Activated naive CD8-positive, alpha-beta T cell treated with anti-CD3 and anti-CD28 coated beads, Interleukin-2, amount 50 U/mL, for 24 hours (primary cell): ENCODE measurements around the gene PPM1F.
"Not testable (repeated sequence)": the region's sequence is repeated elsewhere in the genome, so short reads cannot be mapped to it uniquely, and the experiment has no call there.

Experiments
- ATAC-seq: fragments of 150-1000 bp; cut with Tn5 transposase; one replicate; pipeline ENCODE4 v1.10.0; 2021
- DNase-seq: peaks from one replicate; pipeline ENCODE4 v3.0.0; 2021
- H3K27ac Mint-ChIP-seq: one replicate; pipeline ENCODE4 v1.8.0; 2021; ENCODE audit warnings: mild to moderate bottlenecking, mixed read lengths
- H3K27me3 Mint-ChIP-seq: one replicate; pipeline ENCODE4 v1.8.0; 2021; ENCODE audit warnings: mixed read lengths
- H3K36me3 Mint-ChIP-seq: one replicate; pipeline ENCODE4 v1.8.0; 2021; ENCODE audit warnings: low read depth, mixed read lengths
- H3K4me1 Mint-ChIP-seq: one replicate; pipeline ENCODE4 v1.8.0; 2021; ENCODE audit warnings: mixed read lengths
- H3K4me3 Mint-ChIP-seq: one replicate; pipeline ENCODE4 v1.8.0; 2021; ENCODE audit warnings: mild to moderate bottlenecking, moderate library complexity, mixed read lengths
- H3K9me3 Mint-ChIP-seq: one replicate; pipeline ENCODE4 v1.8.0; 2021; ENCODE audit warnings: mixed read lengths

PPM1F gene

GRCh38 chr22:21917181-21917958, 35.3 kb downstream of the PPM1F start:
- Mint-ChIP-seq H3K27ac (no peak overlapping the region), H3K36me3 (no peaks in the 10 kb centered on the region), H3K4me3 (no peak overlapping the region), H3K9me3 (no peaks in the 10 kb centered on the region), H3K27me3 (no peaks in the 10 kb centered on the region), H3K4me1 (no peaks in the 10 kb centered on the region)
- DNase-seq (no peak), ATAC-seq (peak; percentile 22)

- no peak for ATAC-seq
- Mint-ChIP-seq H3K36me3 (no peaks in the 10 kb centered on the region), H3K9me3 (no peaks in the 10 kb centered on the region), H3K4me3 (no peak overlapping the region), H3K4me1 (no peaks in the 10 kb centered on the region), H3K27me3 (no peaks in the 10 kb centered on the region), H3K27ac (no peak overlapping the region)
- no peak for DNase-seq
These were observed 36.2 kb downstream of the PPM1F start for GRCh38 chr22:21916309-21916918.

- ATAC-seq: no peak
- Mint-ChIP-seq H3K4me3 (no peak overlapping the region), H3K9me3 (no peaks in the 10 kb centered on the region), H3K27me3 (no peaks in the 10 kb centered on the region), H3K27ac (no peak overlapping the region), H3K36me3 (no peaks in the 10 kb centered on the region), H3K4me1 (no peaks in the 10 kb centered on the region)
- no peak for DNase-seq
These were observed 36.9 kb downstream of the PPM1F start for GRCh38 chr22:21915624-21916308.

GRCh38 chr22:21914033-21914642, 38.5 kb downstream of the PPM1F start:
- not testable (repeated sequence) for H3K4me1 Mint-ChIP-seq, DNase-seq, H3K27ac Mint-ChIP-seq, H3K4me3 Mint-ChIP-seq, H3K9me3 Mint-ChIP-seq, H3K36me3 Mint-ChIP-seq, ATAC-seq, H3K27me3 Mint-ChIP-seq

- not testable (repeated sequence) for H3K36me3 Mint-ChIP-seq, H3K4me1 Mint-ChIP-seq, H3K27me3 Mint-ChIP-seq, H3K9me3 Mint-ChIP-seq, DNase-seq, H3K27ac Mint-ChIP-seq, H3K4me3 Mint-ChIP-seq, ATAC-seq
These were observed 42.3 kb downstream of the PPM1F start for GRCh38 chr22:21910367-21910766.

- no peak for DNase-seq
- no peaks in the 10 kb centered on the region for H3K9me3 Mint-ChIP-seq
- no peak overlapping the region for H3K4me3 Mint-ChIP-seq
- no peaks in the 10 kb centered on the region for H3K4me1 Mint-ChIP-seq
- ATAC-seq: no peak
- H3K27me3 Mint-ChIP-seq: no peaks in the 10 kb centered on the region
- no peak overlapping the region for H3K27ac Mint-ChIP-seq
- no peaks in the 10 kb centered on the region for H3K36me3 Mint-ChIP-seq
These were observed 42.8 kb downstream of the PPM1F start for GRCh38 chr22:21909871-21910270.

- ATAC-seq (no peak), DNase-seq (no peak)
- Mint-ChIP-seq H3K4me1 (no peaks in the 10 kb centered on the region), H3K4me3 (no peak overlapping the region), H3K36me3 (no peaks in the 10 kb centered on the region), H3K27ac (no peak overlapping the region), H3K27me3 (no peaks in the 10 kb centered on the region), H3K9me3 (no peaks in the 10 kb centered on the region)
These were observed 44.8 kb downstream of the PPM1F start for GRCh38 chr22:21907638-21908522.

GRCh38 chr22:21905234-21905633, 47.4 kb downstream of the PPM1F start:
- H3K9me3 Mint-ChIP-seq, H3K27ac Mint-ChIP-seq, H3K36me3 Mint-ChIP-seq, H3K4me3 Mint-ChIP-seq, H3K4me1 Mint-ChIP-seq, ATAC-seq, H3K27me3 Mint-ChIP-seq, DNase-seq: not testable (repeated sequence)

- Mint-ChIP-seq H3K9me3 (no peaks in the 10 kb centered on the region), H3K4me1 (no peaks in the 10 kb centered on the region), H3K27ac (no peak overlapping the region), H3K27me3 (peaks cover 1% of the 10 kb centered on the region), H3K4me3 (no peak overlapping the region), H3K36me3 (no peaks in the 10 kb centered on the region)
- no peak for DNase-seq
- ATAC-seq: no peak
These were observed 48.3 kb downstream of the PPM1F start for GRCh38 chr22:21904250-21904789.

GRCh38 chr22:21903283-21903682, 49.4 kb downstream of the PPM1F start:
- Mint-ChIP-seq H3K4me3 (no peak overlapping the region), H3K36me3 (no peaks in the 10 kb centered on the region), H3K9me3 (no peaks in the 10 kb centered on the region), H3K27ac (no peak overlapping the region), H3K27me3 (peaks cover 1% of the 10 kb centered on the region), H3K4me1 (no peaks in the 10 kb centered on the region)
- DNase-seq (no peak), ATAC-seq (no peak)

GRCh38 chr22:21902296-21903087, 50.2 kb downstream of the PPM1F start:
- H3K4me1 Mint-ChIP-seq: no peaks in the 10 kb centered on the region
- no peaks in the 10 kb centered on the region for H3K36me3 Mint-ChIP-seq
- ATAC-seq: no peak
- H3K27me3 Mint-ChIP-seq: peaks cover 1% of the 10 kb centered on the region
- H3K4me3 Mint-ChIP-seq: no peak overlapping the region
- no peaks in the 10 kb centered on the region for H3K9me3 Mint-ChIP-seq
- no peak for DNase-seq
- H3K27ac Mint-ChIP-seq: no peak overlapping the region

GRCh38 chr22:21898354-21898896, 54.2 kb downstream of the PPM1F start:
- DNase-seq (no peak), ATAC-seq (no peak)
- H3K27me3 Mint-ChIP-seq: peaks cover 1% of the 10 kb centered on the region
- H3K4me3 Mint-ChIP-seq: no peak overlapping the region
- no peaks in the 10 kb centered on the region for H3K36me3 Mint-ChIP-seq
- H3K27ac Mint-ChIP-seq: no peak overlapping the region
- H3K4me1 Mint-ChIP-seq: no peaks in the 10 kb centered on the region
- no peaks in the 10 kb centered on the region for H3K9me3 Mint-ChIP-seq

GRCh38 chr22:21896951-21897513, 55.6 kb downstream of the PPM1F start:
- no peak overlapping the region for H3K27ac Mint-ChIP-seq
- H3K27me3 Mint-ChIP-seq: peaks cover 1% of the 10 kb centered on the region
- no peaks in the 10 kb centered on the region for H3K4me1 Mint-ChIP-seq
- DNase-seq: no peak
- H3K9me3 Mint-ChIP-seq: no peaks in the 10 kb centered on the region
- H3K36me3 Mint-ChIP-seq: no peaks in the 10 kb centered on the region
- no peak for ATAC-seq
- H3K4me3 Mint-ChIP-seq: no peak overlapping the region
